HG02885 (cell line): ENCODE measurements around the gene PIGL.
"Not testable (repeated sequence)": the region's sequence is repeated elsewhere in the genome, so short reads cannot be mapped to it uniquely, and the experiment has no call there.

Experiments used
- ATAC-seq: cut with Tn5 transposase; IDR thresholded peaks from one replicate; pipeline ENCODE4 v1.9.1; 2021; ENCODE audit warnings: mild to moderate bottlenecking; ENCODE audit not compliant: unreplicated experiment, poor library complexity

Gene PIGL

DNA sequence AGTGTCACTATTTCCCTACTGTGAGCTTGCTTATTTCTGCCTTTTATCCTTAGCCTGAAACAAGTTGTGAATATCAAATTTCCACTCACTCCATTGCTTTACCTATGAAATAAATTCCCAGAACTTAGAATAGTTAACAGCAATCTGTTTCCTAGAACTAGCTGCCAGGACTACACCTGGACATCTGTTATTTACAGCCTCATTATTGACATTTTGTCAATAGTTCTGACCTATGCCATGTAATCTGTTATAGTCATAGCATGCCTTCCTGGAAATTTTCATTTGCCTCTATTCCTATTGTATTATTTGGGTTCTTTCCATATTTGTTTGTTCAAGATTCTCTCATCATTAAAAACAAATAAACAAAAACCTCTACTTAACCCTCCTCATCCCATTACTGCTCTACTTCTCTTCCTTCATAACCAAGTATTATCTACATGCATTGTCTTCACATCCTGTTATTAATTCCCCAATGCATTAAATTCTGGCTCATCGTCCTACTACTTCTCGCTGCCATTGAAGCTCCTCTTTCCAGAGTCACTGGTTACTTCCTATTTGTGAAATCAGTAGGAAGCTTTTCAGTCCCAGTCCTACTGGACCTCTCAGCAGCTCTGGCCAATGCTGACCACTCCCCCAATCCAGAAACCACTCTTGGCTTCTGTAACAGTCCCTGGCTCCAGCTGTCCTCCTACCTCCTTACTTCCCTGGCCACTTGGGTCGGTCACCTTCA, 55.3 kb downstream of the PIGL start:
- no peak for ATAC-seq

DNA sequence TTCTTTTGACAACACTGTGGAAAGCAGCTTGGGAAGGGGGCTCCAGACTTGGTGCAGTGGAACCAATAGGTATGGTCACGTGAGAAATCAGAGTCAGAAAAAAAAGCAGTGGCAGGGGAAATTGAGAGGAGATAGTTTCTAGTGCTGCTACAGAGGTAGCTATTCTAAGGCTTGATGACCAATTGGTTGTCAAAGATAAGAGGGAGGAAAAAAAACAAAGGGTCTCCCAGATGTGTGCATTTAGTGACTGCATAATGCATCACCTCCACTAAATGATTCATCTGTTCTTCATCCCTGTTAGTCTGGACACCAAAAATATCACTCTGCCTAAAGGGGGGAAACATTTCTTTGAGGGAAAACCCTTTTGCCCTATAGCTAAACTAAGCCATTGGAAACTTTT, 56.5 kb downstream of the PIGL start:
- ATAC-seq: no peak

DNA sequence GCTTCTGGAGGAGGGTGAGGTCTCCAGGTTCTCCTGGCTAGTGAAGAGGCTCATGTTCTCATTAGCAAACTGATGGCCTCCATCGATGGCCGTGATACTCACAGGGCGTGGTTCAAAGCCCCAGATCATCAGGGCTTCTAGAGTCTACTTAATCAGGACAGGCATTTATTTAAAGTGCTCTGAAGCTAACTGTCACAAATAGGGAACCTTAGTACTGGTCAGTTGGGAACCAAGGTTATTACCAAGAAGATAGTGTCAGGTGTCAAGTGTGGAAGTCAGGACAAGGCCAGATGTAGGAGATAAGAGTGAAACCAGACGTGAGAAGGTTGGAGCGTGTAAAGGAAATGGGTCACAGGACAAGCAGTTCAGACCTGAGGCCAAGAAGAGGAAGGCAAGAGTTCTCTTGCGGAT, 56.9 kb downstream of the PIGL start:
- ATAC-seq: no peak

DNA sequence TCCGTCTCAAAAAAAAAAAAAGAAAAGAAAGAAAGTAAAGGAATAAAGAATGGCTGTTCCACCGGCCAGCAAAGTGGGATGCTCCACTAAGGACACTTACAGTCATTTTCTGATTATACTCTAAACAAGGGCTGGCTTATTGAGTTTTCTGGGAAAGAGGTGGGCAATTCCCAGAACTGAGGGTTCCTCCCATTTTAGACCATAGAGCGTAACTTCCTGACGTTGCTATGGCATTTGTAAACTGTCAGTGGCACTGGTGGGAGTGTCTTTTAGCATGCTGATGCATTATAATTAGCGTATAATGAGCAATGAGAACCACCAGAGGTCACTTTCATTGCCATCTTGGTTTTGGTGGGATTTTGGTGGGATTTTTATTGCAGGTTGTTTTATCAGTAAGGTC, 58.0 kb downstream of the PIGL start:
- no peak for ATAC-seq

DNA sequence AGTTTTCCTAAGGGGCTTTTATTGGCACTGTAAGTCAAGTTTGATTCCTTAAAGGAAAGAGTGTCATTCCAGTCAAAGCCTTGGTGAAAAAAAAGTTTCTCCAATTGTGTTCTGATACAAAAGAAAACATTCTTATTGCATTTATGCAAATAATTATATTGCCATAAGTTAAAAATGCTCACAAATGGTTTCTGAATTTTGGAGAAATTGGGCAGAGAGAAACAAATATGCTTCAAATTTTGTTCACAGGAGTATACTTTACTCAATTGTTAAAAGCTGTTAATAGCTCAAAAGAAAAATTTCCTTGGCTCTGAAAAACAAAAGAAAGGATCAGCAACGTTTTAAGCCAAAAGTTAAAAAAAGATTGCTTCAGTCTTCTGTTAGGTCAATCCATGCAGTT, 60.2 kb downstream of the PIGL start:
- no peak for ATAC-seq

DNA sequence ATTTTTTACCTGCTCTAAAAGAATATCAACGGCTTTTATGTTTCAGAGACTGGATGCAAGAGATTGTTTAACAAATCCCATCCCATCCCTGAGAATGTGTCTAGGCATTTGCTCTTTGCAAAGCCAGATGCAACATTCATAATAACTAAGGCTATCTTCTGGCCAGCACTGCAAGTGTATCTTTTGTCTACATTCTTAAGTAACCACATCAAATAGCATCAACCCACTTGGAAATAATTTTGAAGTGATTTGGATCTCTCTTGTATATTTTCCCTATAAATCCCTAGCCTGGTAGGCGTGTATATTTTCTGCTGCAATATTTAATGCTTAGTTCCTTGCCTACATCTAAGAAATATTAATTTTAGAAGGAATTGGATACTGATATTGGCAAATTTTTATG, 64.3 kb downstream of the PIGL start:
- ATAC-seq: no peak

DNA sequence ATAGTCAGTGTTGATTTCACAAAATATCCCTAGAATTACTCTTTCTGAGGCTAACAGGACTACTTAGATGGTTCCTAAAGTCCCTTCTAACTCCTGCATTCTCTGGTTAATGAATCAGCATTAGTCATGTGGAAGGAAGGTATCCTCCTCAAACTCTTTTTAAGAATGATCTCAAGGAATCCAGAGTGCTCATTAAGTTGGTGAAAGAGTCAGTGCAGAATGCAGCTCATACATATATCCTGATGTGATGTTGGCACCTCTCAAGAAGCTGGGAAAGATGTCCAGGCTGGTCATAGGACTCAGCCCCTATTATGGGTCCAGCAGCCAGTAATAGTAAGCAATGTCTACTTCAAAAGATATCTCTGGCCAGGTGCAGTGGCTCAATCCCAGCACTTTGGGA, 65.5 kb downstream of the PIGL start:
- ATAC-seq: no peak

DNA sequence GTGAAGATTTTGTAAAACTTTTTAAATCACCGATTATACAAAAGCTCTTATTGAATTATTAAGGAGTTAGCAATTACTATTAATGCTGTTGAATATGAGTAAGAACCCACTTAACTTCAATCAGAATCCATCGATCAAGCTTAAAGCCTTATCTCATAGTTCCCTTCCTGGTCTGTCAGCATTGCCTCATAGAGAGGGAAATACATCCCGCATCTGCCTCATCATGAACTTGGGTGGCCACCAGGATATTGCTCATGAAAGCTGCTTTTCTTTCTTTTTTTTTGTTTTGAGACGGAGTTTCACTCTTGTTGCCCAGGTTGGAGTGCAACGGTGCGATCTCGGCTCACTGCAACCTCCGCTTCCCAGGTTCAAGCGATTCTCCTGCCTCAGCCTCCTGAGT, 66.7 kb downstream of the PIGL start:
- no peak for ATAC-seq

DNA sequence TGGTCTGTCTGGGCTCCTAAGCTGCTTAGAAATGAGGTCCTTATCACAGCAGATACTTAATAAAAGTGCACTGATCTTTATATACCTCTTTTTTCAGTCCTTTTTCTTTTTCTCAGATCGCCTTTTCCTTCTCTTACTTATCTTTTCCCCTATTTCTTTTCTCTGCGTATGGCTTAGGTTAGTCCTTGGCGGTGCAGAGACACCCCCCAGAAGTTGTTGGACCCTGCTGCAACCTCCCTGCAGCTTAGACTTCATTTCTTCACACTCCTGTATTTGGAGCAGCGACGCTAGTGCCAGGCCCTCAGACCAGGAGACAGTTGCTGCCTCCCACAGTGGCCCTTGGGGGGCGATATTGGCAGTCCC, 68.6 kb downstream of the PIGL start:
- ATAC-seq: no peak

DNA sequence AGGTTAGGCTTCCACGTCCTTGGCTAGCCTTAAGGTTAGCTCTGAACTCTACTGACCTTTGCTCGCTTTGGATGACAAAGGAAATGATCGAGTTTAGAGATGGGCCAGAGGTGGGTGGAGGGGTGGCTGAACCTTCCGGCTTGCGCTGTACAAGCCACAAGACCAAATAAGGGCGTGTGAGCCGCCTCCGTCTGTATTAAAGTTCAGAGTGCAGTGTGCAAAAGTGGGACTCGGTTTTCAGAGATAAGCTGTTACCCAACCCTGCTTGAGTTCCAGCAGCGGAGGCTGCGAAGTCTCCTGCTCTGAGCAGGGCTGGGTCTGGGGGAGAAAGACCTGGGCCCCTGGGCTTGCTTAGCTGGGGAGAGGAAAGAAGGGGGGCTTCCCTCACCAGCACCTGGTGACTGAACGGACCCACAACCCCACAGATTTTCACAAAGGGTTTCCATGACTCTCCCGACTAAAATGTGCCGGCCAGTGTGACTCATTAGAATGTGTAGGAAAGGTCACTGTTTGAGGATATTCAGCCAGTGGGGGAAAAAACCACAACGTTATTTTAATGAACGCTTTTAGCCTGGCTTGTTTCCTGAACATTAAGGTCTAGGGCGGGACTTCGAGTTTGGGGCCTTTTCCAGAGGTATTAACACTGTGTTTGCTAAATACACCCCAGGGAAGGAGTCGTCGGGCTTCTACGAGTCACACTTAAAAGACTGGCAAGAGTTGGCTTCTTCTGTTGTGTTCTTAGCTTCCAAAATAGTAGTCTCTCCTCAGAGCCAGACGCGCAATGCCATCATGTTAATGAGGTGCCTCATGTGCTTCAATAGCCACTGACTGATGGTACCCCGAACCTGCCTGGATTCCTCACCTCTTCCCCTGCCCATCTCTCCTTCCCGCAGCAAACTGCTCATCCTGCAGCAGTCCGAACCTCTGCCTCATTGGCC, 69.3 kb downstream of the PIGL start:
- peak; percentile 89 for ATAC-seq

DNA sequence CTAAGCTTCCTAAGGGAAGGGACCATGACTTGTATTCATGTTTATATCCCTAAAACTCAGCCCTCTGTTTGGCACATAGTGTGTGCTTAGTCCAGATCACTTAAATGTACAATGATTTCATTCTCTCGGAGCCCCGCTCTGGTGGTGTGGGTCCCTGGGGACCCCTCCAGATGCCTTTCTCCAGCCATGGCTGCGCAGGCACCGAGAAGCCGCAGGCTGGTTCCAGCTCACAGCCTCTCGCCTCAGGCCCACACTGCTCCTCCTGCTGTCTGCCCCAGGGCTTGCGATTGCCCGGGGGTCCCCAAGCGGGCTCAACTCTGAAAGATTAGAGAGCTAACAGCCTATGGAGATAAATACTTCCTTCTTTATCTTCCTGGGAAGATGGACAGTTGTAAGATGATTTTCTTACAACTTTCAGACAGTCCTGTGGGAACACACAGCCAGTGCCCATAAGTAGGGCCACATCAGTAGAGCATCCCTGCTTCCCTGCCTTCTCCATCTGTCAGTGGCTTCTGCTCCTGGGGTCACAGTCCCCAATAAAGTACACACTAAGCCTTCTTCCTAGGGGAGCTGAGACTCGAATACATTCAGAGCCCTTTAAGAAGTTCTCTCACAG, 70.0 kb downstream of the PIGL start:
- peak; percentile 38 for ATAC-seq

DNA sequence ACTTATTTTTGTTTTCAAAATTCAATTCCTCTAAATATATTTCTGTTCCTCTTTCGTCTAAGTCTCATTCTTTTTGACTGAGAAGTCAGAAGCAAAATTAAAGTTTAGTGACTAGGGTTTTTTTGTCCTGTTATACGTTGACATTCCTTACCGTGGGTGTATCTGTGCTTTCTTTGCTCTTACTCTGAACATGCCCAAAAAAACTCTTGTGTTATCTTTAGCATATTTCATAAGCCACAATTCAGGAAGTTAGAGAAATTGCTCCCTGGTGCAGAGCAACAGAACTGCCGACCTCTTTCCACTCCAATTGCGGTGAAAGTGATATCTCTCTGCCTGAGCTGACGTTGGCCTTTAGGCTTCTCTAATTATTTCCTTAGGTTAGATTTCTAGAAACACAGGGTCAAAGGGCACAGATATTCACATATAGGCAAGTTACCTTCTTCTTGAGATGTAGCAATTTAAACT, 70.6 kb downstream of the PIGL start:
- ATAC-seq: peak; percentile 22

DNA sequence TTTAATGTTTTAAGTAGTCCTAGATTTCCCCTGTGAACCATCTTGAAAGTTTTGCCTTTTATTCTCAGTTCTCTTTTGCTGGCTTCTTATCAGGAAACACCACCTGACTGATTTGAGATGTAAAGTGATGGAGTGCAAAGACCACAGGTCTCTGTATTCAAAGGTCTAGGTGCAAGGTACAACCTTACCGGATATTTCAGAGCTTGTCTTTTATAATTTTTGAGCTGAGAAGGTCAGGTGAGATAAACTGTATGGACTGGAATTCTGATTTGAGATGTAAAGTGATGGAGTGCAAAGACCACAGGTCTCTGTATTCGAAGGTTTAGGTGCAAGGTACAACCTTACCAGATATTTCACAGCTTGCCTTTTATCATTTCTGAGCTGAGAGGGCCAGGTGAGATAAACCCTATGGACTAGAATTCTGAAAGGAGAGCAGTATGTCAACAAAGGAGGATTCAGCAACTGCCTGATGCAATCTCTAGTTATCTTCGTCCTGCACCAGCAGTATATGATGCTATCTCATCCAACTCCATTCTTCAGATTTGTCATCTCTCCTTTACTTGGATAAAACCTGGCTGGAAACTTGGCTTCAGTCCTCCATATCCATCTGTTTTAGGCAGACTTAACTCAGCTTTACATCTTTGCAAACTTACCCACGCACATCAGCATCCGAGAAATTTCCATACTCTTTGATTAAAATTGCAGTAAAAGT, 72.0 kb downstream of the PIGL start:
- ATAC-seq: no peak

DNA sequence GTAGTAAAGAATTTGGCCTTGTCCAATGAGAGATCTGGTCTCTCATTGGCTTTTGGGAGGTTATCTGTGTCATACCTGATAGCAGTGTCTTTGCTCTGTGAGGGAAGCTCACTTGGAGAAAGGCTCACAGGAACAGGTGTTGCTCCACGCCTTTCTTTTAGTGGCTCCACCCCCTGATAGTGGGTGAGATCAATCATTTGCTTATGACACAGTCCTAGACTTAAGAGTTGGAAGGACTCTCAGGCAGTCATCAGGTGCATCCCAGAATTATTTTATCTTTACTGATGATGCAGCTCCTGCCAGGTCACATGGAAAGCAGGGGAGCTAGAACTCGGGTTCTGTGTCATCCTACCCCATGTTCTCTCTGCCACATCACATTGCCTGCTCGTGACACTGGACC, 76.9 kb downstream of the PIGL start:
- no peak for ATAC-seq

DNA sequence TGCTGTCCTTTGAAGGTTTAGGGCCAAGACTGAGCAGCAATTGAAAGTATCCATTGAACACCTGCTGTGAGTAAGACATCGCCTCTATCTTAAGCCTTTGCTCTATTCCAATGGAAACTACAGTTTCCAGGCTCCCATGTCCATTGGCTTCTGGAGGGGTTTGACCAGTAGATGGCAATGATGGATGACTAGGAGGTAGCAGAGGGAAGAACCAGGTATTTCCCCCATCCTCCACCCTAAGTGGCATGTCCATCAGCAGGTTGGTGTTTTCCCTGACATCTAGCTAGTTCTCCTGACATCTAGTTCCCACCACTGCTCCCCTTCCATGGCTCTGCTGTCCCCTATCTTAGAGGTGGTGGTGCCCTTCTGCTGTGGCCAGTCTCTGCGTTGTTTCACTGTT, 77.5 kb downstream of the PIGL start:
- ATAC-seq: no peak

DNA sequence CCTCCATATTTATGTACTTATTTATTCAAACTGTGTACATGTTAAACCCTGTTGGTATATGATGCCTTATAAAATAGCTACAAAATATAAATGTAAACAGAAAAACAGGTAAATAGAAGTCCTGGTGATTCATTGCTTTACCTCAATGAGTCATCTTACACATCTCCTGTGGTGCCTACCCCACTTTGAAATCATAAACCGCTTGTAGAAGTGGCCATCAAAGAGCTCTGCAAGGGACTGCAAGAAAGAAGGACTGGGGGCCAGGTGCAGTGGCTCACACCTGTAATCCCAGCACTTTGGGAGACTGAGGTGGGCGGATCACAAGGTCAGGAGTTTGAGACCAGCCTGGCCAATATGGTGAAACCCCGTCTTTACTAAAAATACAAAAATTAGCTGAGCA, 79.1 kb downstream of the PIGL start:
- ATAC-seq: not testable (repeated sequence)

DNA sequence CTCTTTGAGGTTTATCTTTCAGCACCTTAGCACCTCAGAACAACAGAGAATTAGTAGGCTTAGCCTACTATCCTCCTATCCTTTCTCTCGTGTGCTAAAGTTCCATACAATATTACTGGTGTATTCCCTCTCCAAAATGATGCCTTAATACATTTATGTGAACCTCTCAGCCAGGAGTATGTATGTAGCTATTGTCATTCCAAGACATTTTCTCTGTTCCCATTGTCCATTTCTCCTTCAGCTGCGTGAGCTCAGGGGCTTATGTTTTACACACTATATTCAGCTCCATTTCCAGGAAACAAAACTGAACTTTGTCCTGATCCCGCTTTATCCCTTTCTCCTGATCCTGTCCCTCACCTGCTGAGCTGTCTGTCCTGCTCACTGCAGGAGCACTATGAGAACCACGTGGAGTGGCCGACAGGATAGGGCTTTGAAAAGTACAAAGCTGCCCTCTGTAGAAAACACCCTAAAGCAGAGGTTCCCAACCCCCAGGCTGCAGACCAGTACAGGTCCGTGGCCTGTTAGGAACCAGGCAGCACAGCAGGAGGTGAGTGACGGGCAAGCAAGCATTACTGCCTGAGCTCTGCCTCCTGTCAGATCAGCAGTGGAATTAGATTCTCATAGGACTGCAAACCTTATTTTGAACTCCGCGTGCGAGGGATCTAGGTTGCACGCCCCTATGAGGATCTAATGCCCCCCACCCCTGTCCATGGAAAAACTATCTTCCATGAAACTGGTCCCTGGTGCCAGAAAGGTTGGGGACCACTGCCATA, 80.5 kb downstream of the PIGL start:
- no peak for ATAC-seq

DNA sequence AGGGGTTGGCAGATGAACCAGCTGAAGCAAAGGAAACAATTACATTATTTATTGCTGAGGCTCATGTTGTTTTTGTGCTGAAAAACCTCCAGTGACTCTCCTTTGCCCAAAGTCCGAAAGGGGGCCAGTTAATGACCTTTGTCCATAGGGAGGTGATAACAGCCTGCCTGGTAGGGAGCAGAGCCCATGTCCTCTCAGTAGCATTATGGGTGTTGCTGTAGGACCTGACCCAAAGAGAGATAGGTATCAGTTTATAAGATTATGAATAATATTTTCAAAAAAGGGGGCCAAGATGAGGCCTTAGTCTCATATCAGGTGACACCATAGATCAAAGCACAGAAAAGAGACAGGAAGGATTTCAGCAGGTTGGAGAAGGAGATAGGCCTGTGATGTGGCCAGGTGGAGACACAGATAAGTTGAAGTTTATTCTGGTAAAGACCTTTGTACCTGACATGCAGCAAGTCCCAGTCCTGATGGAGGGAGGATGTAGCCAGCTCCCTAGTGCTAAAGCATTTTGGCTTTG, 81.2 kb downstream of the PIGL start:
- no peak for ATAC-seq

DNA sequence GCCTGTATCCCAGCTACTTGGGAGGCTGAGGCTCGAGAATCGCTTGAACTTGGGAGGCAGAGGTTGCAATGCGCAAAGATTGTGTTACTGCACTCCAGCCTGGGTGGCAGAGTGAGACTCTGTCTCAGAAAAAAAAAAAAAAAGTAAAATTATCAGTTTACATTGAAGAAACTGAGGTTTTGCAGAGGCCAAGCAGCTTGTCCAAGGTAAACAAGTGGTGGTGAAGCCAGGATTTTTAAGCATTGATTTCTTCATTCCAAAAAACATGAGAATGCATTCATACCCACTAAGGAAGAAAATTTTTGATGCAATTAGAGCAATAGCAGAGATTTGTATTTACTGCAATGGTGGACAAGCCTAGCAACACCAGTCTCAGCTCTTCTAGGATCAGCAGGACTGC, 83.5 kb downstream of the PIGL start:
- ATAC-seq: no peak
